WERI-Rb-1 (cell line): Measurements from ENCODE around the gene SMIM5.

Source experiments
- DNase-seq: peaks from one replicate; pipeline ENCODE4 v3.0.0-alpha.2; 2020
- H3K27ac ChIP-seq: fragments of 250-450 bp; sonication (Bioruptor Pico); 2 replicates; pipeline ENCODE4 v1.5.1; 2020; ENCODE audit warnings: mild to moderate bottlenecking, moderate library complexity
- H3K27me3 ChIP-seq: fragments of 250-450 bp; sonication (Bioruptor Pico); 2 replicates; pipeline ENCODE4 v1.5.1; 2021; ENCODE audit warnings: mild to moderate bottlenecking, low read depth, moderate library complexity; ENCODE audit not compliant: insufficient read depth, severe bottlenecking
- H3K36me3 ChIP-seq: fragments of 250-450 bp; sonication (Bioruptor Pico); 2 replicates; pipeline ENCODE4 v1.5.1; 2020; ENCODE audit warnings: mild to moderate bottlenecking, moderate library complexity
- H3K4me3 ChIP-seq: 2 replicates; pipeline ENCODE4 v1.5.1; 2011; ENCODE audit warnings: low read depth, mild to moderate bottlenecking, control low read depth, low read length
- H3K9me3 ChIP-seq: fragments of 250-450 bp; sonication (Bioruptor Pico); 2 replicates; pipeline ENCODE4 v1.5.1; 2021; ENCODE audit warnings: mild to moderate bottlenecking, moderate library complexity; ENCODE audit not compliant: severe bottlenecking
- TF ChIP-seq, protein P1 (sequence below): IDR thresholded peaks from 2 replicates; pipeline ENCODE4 v1.5.1; 2011; ENCODE audit warnings: low read depth, mild to moderate bottlenecking, control low read depth, inconsistent platforms, low read length

Gene SMIM5

GRCh38 chr17:75615301-75615700, 17.9 kb upstream of the SMIM5 start:
- H3K27me3 ChIP-seq, result no peaks in the 10 kb centered on the region
- no peaks in the 10 kb centered on the region for H3K36me3 ChIP-seq
- DNase-seq, result peak; percentile 91
- H3K27ac ChIP-seq, result no peak overlapping the region; the same call in 1 of the 2 replicates
- no peaks in the 10 kb centered on the region for H3K9me3 ChIP-seq
- H3K4me3 ChIP-seq, result no peak overlapping the region
- TF ChIP-seq, protein P1, sequence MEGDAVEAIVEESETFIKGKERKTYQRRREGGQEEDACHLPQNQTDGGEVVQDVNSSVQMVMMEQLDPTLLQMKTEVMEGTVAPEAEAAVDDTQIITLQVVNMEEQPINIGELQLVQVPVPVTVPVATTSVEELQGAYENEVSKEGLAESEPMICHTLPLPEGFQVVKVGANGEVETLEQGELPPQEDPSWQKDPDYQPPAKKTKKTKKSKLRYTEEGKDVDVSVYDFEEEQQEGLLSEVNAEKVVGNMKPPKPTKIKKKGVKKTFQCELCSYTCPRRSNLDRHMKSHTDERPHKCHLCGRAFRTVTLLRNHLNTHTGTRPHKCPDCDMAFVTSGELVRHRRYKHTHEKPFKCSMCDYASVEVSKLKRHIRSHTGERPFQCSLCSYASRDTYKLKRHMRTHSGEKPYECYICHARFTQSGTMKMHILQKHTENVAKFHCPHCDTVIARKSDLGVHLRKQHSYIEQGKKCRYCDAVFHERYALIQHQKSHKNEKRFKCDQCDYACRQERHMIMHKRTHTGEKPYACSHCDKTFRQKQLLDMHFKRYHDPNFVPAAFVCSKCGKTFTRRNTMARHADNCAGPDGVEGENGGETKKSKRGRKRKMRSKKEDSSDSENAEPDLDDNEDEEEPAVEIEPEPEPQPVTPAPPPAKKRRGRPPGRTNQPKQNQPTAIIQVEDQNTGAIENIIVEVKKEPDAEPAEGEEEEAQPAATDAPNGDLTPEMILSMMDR, result peak; percentile 92

DNA sequence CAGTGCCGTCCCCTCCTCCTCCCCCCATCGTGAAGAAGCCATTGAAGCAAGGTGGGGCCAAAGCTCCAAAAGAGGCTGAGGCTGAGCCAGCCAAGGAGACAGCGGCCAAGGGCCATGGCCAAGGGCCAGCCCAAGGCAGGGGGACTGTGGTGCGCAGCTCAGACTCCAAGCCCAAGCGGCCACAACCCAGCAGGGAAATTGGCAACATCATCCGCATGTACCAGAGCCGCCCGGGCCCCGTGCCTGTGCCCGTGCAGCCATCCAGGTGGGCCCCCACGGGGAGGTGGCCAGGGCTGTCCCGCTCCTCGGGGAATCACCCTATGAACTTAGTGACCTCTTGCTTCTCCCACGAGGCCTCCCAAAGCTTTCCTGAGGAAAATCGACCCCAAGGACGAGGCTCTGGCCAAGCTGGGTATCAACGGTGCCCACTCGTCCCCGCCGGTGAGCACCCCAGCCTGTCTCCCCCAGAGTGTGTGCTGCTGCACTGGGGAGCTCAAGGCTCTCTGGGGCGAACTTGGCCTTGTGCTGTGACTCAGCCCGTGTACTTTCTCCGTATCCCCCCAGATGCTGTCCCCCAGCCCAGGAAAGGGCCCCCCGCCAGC, 16.6 kb upstream of the SMIM5 start:
- Histone ChIP-seq H3K4me3 (no peak overlapping the region), H3K36me3 (no peaks in the 10 kb centered on the region), H3K27me3 (no peaks in the 10 kb centered on the region), H3K9me3 (no peaks in the 10 kb centered on the region), H3K27ac (no peak overlapping the region)
- TF ChIP-seq, protein P1, result no peak
- no peak for DNase-seq

GRCh38 chr17:75617218-75617617, 16.0 kb upstream of the SMIM5 start:
- Histone ChIP-seq H3K4me3 (no peak overlapping the region), H3K9me3 (no peaks in the 10 kb centered on the region), H3K36me3 (no peaks in the 10 kb centered on the region), H3K27me3 (no peaks in the 10 kb centered on the region), H3K27ac (no peak overlapping the region)
- TF ChIP-seq, protein P1, result no peak
- no peak for DNase-seq

DNA sequence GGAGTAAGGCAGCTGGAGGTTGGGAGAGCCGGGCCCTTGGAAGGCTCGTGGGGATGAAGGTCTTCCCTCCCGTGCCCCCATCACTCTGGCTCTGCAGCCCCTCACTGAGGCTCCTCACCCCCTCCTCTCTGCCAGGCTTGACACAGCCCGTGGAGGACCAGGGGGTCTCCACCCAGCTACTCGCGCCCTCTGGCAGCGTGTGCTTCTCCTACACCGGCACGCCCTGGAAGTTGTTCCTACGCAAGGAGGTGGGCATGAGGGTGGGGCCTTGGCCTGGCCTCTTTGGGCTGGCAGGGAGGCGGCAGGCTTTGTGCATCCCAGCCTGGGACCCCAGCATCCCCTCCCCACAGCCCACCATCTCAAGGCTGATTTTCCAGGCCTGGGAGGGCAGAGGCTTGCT, 15.6 kb upstream of the SMIM5 start:
- H3K36me3 ChIP-seq, result no peaks in the 10 kb centered on the region
- no peaks in the 10 kb centered on the region for H3K9me3 ChIP-seq
- DNase-seq, result no peak
- no peak overlapping the region for H3K27ac ChIP-seq
- TF ChIP-seq, protein P1, result no peak
- H3K4me3 ChIP-seq, result no peak overlapping the region
- no peaks in the 10 kb centered on the region for H3K27me3 ChIP-seq

DNA sequence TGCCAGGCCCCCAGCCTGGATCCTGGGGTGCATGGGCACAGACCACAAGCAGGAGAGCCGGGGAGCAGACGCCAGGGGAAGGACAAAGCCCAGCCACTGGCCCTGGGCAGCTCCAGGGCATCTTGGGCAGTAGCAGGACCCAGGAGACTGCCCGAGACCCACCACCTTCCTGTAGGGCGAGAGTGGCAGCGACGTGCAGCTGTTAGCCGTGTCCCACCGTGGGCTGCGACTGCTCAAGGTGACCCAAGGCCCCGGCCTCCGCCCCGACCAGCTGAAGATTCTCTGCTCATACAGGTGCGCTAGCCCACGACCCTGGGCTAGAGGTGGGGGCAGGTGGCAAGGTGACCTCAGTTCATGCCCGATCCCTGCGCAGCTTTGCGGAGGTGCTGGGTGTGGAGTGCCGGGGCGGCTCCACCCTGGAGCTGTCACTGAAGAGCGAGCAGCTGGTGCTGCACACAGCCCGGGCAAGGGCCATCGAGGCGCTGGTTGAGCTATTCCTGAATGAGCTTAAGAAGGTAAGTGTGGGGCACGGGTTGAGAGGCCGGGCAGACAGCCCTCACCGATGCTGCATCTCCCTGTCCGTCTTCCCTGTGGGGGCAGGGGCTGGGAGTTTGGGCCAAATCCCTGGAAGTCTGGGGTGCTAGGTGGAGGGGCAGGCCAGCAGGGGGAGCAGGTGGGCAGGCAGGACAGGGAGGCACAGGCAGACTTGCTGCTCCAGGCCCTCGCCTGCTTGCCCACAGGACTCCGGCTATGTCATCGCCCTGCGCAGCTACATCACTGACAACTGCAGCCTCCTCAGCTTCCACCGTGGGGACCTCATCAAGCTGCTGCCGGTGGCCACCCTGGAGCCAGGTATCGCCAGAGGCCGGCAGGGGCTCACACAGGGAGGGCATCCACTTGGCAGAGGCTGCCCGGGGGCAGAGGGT, 13.5 kb upstream of the SMIM5 start:
- H3K36me3 ChIP-seq, result no peaks in the 10 kb centered on the region
- no peaks in the 10 kb centered on the region for H3K27me3 ChIP-seq
- no peak overlapping the region for H3K4me3 ChIP-seq
- H3K9me3 ChIP-seq, result no peaks in the 10 kb centered on the region
- DNase-seq, result peak; percentile 91
- no peak overlapping the region for H3K27ac ChIP-seq
- TF ChIP-seq, protein P1, result peak; percentile 96
